ENCODE data around the gene GNAS-AS1. TPM values are rescaled to one million over a fixed set of nuclear protein-coding genes. Genes with fewer than 3 reads are reported as not detected.

Gene GNAS-AS1
- total and polyA plus RNA-seq, 2 of the 8 experiments (the other 6 are each of a cell fraction or from before 2014, with no cell fraction given), result 4.7 to 13.7 TPM

DNA sequence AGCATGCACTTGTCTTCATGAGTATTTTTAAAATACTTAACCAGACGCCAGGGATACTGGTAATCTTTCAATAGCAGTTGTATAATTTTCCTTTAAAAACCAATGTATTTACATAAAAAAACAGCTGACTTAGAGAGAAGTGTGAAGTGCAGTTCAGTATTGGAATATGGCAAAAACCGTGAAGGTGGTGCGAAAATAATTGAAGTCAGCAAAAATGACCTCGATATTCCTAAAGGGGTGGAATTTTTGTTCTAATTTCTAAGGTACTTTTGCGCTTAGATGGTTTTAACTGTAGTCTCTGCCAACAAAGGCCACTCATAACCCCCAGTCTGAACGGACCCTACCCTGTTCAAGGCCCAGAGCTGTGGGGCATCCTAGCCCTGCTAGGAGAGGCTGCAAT, 25.3 kb downstream of the GNAS-AS1 start:
- Histone ChIP-seq H3K9ac (replicated peaks in 1 of 4; ENCODE audit: extremely low read depth in 1 of 4, low read depth in 3 of 4, low read length in 3 of 4) (no peak overlapping the region), H4K91ac (replicated peaks; ENCODE audit: insufficient read length, low read length) (no peak overlapping the region), H2BK12ac (ENCODE audit: low read depth, low read length) (no peak overlapping the region), H3K36me3 (ENCODE audit: control insufficient read depth in 2 of 4, insufficient read depth in 4 of 4, low read length in 3 of 4) (peaks cover 2 to 42% (median 13%) of the 10 kb centered on the region in 4 experiments; a peak in 6 of 8 replicates), H2BK15ac (ENCODE audit: low read length) (no peak overlapping the region), H4K20me1 (replicated peaks in 1 of 2; ENCODE audit: control insufficient read depth in 1 of 2, insufficient read depth in 2 of 2, low read length in 2 of 2) (peaks cover 7 to 17% of the 10 kb centered on the region in 2 experiments), H3K23me2 (ENCODE audit: low read depth, low read length) (peaks cover 7% of the 10 kb centered on the region; the same call in 1 of the 2 replicates), H2BK20ac (ENCODE audit: low read length) (no peak overlapping the region), H3K4ac (replicated peaks; ENCODE audit: insufficient read length, low read depth, low read length) (no peak overlapping the region), H3K14ac (ENCODE audit: insufficient read length) (no peak overlapping the region), H2BK120ac (replicated peaks; ENCODE audit: low read depth, low read length) (no peak overlapping the region), H3K4me2 (ENCODE audit: insufficient read depth in 1 of 2, low read depth in 2 of 2, low read length in 2 of 2) (no peak overlapping the region), H2AFZ (ENCODE audit: low read length) (no peak overlapping the region), H2AK5ac (ENCODE audit: low read depth, low read length) (no peak overlapping the region), H3K27me3 (replicated peaks in 1 of 4; ENCODE audit: control insufficient read depth in 3 of 4, extremely low read depth in 1 of 4, insufficient read depth in 3 of 4, low read length in 3 of 4) (no peaks in the 10 kb centered on the region), H3K4me1 (replicated peaks in 1 of 4; ENCODE audit: control insufficient read depth in 3 of 4, insufficient read depth in 4 of 4, low read length in 3 of 4) (0 out of 7 replicates have a peak, but pooled peaks cover 0 to 2% (median 0%) of the 10 kb centered on the region in 4 experiments), H3K4me3 (ENCODE audit: extremely low read depth in 1 of 4, insufficient read depth in 2 of 4, low read depth in 3 of 4, low read length in 4 of 4) (no peak overlapping the region), H4K5ac (ENCODE audit: insufficient read length, low read depth, low read length) (no peak overlapping the region), H3K79me1 (ENCODE audit: low read depth, low read length) (peaks cover 5% of the 10 kb centered on the region), H3K9me3 (ENCODE audit: insufficient read depth in 2 of 2, low read depth in 1 of 2, low read length in 1 of 2) (peaks cover 0 to 3% of the 10 kb centered on the region in 2 experiments; a peak in 1 of 4 replicates), H4K8ac (ENCODE audit: extremely low read depth, insufficient read depth, low read length) (no peak overlapping the region), H3K79me2 (ENCODE audit: control insufficient read depth in 1 of 2, insufficient read depth in 2 of 2, low read length in 2 of 2) (peaks cover 5 to 54% of the 10 kb centered on the region in 2 experiments; a peak in 3 of 4 replicates), H3K56ac (replicated peaks; ENCODE audit: insufficient read length, low read depth, low read length) (no peak overlapping the region), H3K27ac (ENCODE audit: low read depth, low read length) (no peak overlapping the region), H3K23ac (ENCODE audit: insufficient read length) (no peak overlapping the region), H3K18ac (ENCODE audit: extremely low read depth, low read length) (no peak overlapping the region), H2BK5ac (ENCODE audit: low read depth, low read length) (no peak overlapping the region)
- no peak for FAIRE-seq
- WGBS, 2 experiments (ENCODE audit: extremely low coverage in 1 of 2, insufficient coverage in 1 of 2, insufficient read length in 1 of 2, insufficient replicate concordance in 2 of 2, low coverage in 1 of 2, low lambda C conversion rate in 2 of 2, missing lambda C conversion rate in 1 of 2), result 94% methylated on average over 6 of the region's 6 CpGs; no CpG with 5 or more reads in 1 of the 2 experiments
- POLR2A ChIA-PET (ENCODE audit: partially characterized antibody), result interaction anchor here (1.1 to 6.2 kb wide), 4 partner anchors 9 to 186 kb away, joined by 3 to 64 read pairs (median 32); no protein-coding TSS in a partner anchor
- CTCF ChIA-PET (ENCODE audit: partially characterized antibody), result interaction anchor here (0.7 to 1.4 kb wide), 3 partner anchors 9 to 15 kb away, joined by 3 to 4 read pairs (median 4); no protein-coding TSS in a partner anchor
- TF ChIP-seq SAP30 (IDR thresholded peaks at IDR 0.05; ENCODE audit: insufficient read depth, insufficient replicate concordance, low read length) (no peak), CHD1 (IDR thresholded peaks at IDR 0.05; ENCODE audit: low read depth, low read length) (no peak)
- DNase-seq (ENCODE audit: low read depth in 1 of 2, low spot score in 2 of 2), result no peak
